Measurements from ENCODE around the gene ZNF90.

- TF ChIP-seq CTCF (IDR thresholded peaks at IDR 0.05) = no peak
- TF ChIP-seq POLR2A (IDR thresholded peaks at IDR 0.05) = no peak
- TF ChIP-seq POLR2AphosphoS5 (IDR thresholded peaks at IDR 0.05) = no peak
These were observed 4.9 kb upstream of the ZNF90 start for GRCh38 chr19:20072936-20073335.
